Lung microvascular endothelial cell (primary cell): ENCODE data around the gene RGS3. TPM values are rescaled to one million over a fixed set of nuclear protein-coding genes. Genes with fewer than 3 reads are reported as not detected.
"Not testable (repeated sequence)": the region's sequence is repeated elsewhere in the genome, so short reads cannot be mapped to it uniquely, and the experiment has no call there.

Experiments
- DNase-seq, 2 donors: peaks; one replicate each; pipeline versions ENCODE4 v3.0.0 to v3.0.0-alpha.2; 2010; ENCODE audit warnings: low read depth in 2 of 2
- total RNA-seq: library from RNA; depleted of rRNA; stranded (reverse); fragments of >200 nt; gene quantifications from 2 replicates; pipeline ENCODE4 v1.2.1, GENCODE V29; 2014

Gene RGS3
- total RNA-seq, 1 donor from 2014 or later, result 126 TPM

GRCh38 chr9:113633782-113634595 is 170.5 kb downstream of the RGS3 start:
- DNase-seq, result no peak

GRCh38 chr9:113634596-113635515 is 171.3 kb downstream of the RGS3 start:
- DNase-seq, result peak; percentile 65 to 87

GRCh38 chr9:113635586-113635985 is 172.1 kb downstream of the RGS3 start:
- DNase-seq, result no peak

- DNase-seq, result no peak
These were observed 172.6 kb downstream of the RGS3 start for GRCh38 chr9:113636165-113636564.

GRCh38 chr9:113636693-113637092 is 173.2 kb downstream of the RGS3 start:
- no peak for DNase-seq

GRCh38 chr9:113638490-113638889 is 175.0 kb downstream of the RGS3 start:
- no peak for DNase-seq

GRCh38 chr9:113638897-113639296 is 175.4 kb downstream of the RGS3 start:
- DNase-seq, result no peak

- DNase-seq, result not testable (repeated sequence)
These were observed 176.0 kb downstream of the RGS3 start for GRCh38 chr9:113639411-113639970.

- no peak for DNase-seq
These were observed 176.9 kb downstream of the RGS3 start for GRCh38 chr9:113640418-113640817.

GRCh38 chr9:113641100-113641885 is 177.8 kb downstream of the RGS3 start:
- DNase-seq, result peak in 1 of 2 donors; percentile 43

- no peak for DNase-seq
These were observed 180.8 kb downstream of the RGS3 start for GRCh38 chr9:113644321-113644720.

GRCh38 chr9:113645227-113645977 is 181.9 kb downstream of the RGS3 start:
- DNase-seq, result no peak

- DNase-seq, result no peak
These were observed 182.4 kb downstream of the RGS3 start for GRCh38 chr9:113645978-113646253.

GRCh38 chr9:113646491-113646890 is 183.0 kb downstream of the RGS3 start:
- no peak for DNase-seq

Other genes with a start within 250 kb of the RGS3 start
- gene FKBP15, start 242.4 kb upstream of the RGS3 start, total RNA-seq, result 8.3 and 14.7 TPM in 2 replicates
- gene SLC31A1, start 242.2 kb upstream of the RGS3 start, total RNA-seq, result 12.4 and 13.7 TPM in 2 replicates
- gene CDC26, start 188.2 kb upstream of the RGS3 start, total RNA-seq, result 33.7 and 34.2 TPM in 2 replicates
- gene PRPF4, start 188.1 kb upstream of the RGS3 start, total RNA-seq, result 16.3 and 18.3 TPM in 2 replicates
- gene RNF183, start 160.4 kb upstream of the RGS3 start, total RNA-seq, result not detected in 2 replicates
- gene WDR31, start 123.5 kb upstream of the RGS3 start, total RNA-seq, result 0.20 and 0.22 TPM in 2 replicates
- gene BSPRY, start 114.2 kb upstream of the RGS3 start, total RNA-seq, result not detected in 2 replicates
- gene HDHD3, start 86.7 kb upstream of the RGS3 start, total RNA-seq, result 4.4 and 8.9 TPM in 2 replicates
- 10.9 and 14.1 TPM in 2 replicates for gene ALAD, start 62.4 kb upstream of the RGS3 start, total RNA-seq
- 33.9 and 34.0 TPM in 2 replicates for gene POLE3, start 53.1 kb upstream of the RGS3 start, total RNA-seq
- gene C9orf43, start 53.0 kb upstream of the RGS3 start, total RNA-seq, result 0.20 and 0.65 TPM in 2 replicates